Stimulated activated CD8-positive, alpha-beta memory T cell treated with anti-CD3 and anti-CD28 coated beads, Interleukin-4, amount 100 ng/mL, for 48 hours (primary cell): Measurements from ENCODE around the gene KRTAP3-1.

Experiments used
- DNase-seq: peaks from one replicate; pipeline ENCODE4 v3.0.0-alpha.2; 2020

Gene KRTAP3-1

DNA sequence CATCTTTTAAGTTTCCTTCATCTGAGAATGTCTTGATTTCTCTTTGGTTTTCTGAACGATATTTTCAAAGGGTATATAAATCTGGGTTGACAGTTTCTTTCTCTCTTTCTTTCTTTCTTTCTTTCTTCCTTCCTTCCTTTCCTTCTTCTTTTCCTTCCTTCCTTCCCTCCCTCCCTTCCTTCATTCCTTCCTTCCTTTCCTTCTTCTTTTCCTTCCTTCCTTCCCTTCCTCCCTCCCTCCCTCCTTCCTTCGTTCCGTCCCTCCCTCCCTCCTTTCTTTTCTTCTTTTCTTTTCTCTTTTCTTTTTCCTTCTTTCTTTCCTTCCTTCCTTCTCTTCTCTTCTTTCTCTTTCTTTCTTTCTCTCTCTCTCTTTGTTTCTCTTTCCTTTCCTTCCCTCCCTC, 34.6 kb downstream of the KRTAP3-1 start:
- DNase-seq, result no peak

DNA sequence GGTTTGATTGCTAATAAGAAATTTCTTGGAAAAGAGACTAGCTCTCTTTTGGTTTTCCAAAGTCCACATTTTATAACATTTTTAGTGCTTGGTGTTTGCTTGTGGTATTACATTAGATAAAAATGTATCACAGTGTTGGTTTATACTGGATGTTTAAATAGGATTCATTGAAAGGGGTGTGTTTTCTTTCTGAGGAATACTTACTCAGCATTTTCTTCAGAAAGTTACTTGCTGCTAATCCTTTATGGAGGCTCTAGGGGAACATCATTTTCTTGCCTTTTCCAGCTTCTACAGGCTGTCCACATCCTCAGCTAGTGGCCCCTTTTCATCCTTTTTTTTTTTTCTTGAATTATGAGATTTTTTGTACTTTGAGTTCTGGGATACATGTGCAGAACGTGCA, 41.3 kb downstream of the KRTAP3-1 start:
- no peak for DNase-seq

- no peak for DNase-seq
Observed at GRCh38 chr17:40966848-40967247, 42.1 kb downstream of the KRTAP3-1 start, which contains the start of gene KRT39. KRT39 (minus strand) TSS chr17:40966948; CDS start chr17:40966856, 92 bp downstream.

- no peak for DNase-seq
Observed at GRCh38 chr17:40963838-40964237, 45.1 kb downstream of the KRTAP3-1 start.

GRCh38 chr17:40962059-40962561, 46.8 kb downstream of the KRTAP3-1 start:
- no peak for DNase-seq

DNA sequence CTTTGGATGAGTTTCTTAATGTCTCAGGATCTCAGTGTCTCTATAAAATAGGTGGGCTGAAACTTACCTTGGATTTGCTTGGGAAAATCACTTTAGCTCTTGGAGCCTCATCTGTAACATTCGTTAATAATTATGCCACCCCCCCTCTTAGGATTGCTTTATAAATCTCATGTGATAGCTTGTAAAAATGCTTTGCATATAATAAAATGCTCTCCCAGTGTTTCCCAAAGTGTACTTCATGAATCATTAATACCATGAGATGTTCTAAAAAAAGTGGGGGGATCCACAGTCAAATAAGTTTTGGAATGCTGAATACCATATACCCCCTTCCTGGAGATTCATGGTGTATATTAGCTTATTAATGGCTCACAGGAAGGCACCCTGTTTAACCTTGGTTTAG, 47.3 kb downstream of the KRTAP3-1 start:
- no peak for DNase-seq

DNA sequence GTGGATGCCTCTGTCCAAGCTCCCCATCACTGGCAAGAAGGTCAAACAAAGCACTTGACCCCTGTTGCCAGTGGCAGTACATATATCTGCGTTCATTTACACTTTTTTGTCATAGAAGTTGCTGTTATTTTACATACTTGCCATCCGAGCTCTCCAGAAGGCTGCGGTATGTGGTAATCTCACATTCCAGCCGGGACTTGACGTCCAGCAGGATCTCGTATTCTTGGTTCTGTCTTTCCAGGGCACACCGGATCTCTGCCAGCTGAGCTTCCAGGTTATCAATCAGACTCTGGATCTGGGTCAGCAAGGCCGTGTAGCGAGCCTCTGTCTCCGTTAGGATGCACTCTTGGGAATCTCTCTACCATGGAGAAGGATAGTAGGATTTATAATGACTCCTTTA, 48.8 kb downstream of the KRTAP3-1 start:
- no peak for DNase-seq
